Measurements from ENCODE around the gene FXYD3.

FXYD3 gene

DNA sequence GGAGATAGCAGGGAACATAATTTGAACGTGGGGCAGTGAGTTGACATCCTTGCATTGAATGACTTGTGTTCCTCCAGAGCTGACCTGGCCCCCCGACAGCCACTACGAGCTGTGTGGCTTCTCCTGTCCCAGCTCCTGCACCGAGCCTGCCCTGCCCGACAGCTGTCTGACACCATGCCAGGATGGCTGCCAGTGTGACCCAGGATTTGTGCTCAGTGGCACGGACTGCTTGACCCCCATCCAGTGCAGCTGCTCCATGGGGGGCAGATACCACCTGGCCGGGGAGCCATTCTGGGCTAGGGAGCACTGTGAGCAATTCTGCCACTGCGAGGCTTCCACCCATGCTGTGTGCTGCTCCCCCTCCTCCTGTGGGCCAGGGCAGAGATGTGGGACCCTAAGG, 29.2 kb upstream of the FXYD3 start:
- H3K4me3 ChIP-seq (ENCODE audit: low read depth, low read length), result no peak overlapping the region
- TF ChIP-seq, protein P1, sequence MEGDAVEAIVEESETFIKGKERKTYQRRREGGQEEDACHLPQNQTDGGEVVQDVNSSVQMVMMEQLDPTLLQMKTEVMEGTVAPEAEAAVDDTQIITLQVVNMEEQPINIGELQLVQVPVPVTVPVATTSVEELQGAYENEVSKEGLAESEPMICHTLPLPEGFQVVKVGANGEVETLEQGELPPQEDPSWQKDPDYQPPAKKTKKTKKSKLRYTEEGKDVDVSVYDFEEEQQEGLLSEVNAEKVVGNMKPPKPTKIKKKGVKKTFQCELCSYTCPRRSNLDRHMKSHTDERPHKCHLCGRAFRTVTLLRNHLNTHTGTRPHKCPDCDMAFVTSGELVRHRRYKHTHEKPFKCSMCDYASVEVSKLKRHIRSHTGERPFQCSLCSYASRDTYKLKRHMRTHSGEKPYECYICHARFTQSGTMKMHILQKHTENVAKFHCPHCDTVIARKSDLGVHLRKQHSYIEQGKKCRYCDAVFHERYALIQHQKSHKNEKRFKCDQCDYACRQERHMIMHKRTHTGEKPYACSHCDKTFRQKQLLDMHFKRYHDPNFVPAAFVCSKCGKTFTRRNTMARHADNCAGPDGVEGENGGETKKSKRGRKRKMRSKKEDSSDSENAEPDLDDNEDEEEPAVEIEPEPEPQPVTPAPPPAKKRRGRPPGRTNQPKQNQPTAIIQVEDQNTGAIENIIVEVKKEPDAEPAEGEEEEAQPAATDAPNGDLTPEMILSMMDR (IDR thresholded peaks at IDR 0.05; ENCODE audit: low read depth, low read length), result no peak

DNA sequence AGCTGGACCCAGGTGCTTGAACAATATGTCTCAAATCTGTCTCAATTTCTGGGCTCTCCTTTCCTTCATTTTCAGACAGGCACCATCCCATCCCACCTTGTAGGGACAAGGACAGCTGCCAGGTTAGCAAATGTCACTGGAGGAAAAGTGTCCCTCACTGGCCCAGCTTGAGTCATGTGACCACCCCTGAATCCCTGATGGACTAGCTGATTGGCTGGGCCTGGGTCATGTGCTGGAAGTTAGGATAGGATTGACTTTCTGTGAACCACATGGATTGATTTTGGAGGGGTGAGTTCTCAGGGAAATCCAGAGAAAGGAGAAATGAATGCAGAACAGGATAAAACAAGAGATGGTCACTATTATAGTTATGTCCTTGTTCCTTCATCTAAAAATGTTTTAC, 28.2 kb upstream of the FXYD3 start:
- no peak overlapping the region for H3K4me3 ChIP-seq (ENCODE audit: low read depth, low read length)
- TF ChIP-seq, protein P1 (IDR thresholded peaks at IDR 0.05; ENCODE audit: low read depth, low read length), result no peak

DNA sequence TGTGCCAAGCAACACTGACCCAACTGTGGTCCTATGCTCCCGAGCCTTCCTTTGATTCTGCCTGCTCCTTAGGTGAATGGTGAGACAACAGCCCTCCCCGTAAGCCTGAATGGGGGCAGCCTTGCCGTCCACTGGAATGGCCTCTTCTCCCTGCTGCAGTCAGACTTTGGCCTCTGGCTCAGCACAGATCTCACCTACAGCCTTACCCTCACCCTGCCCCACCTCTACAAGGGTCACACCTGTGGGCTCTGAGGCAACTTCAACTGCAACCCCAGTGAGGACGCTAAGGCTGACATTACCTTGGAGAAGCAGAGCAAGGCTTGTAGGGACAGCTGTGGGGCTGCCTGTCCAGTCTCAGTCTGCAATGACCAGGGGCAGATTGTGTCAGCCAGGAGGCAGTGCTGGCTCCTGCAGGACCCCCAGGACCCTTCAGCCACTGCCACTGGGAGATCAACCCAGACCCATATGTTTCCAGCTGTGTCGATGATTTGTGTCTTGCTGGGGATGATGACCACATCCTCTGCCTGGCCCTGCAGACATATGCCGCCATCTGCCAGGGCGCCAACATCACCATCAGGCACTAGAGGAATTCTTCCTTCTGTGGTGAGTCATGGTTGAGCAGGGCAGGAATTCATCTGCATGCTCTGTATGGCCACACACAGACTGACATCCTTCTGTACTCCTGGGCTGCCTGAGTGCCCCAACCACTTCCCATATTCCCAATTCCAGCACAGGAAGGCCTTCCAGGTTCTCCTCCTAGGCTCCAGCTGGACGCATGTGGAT, 27.3 kb upstream of the FXYD3 start:
- no peak overlapping the region for H3K4me3 ChIP-seq (ENCODE audit: low read depth, low read length)
- TF ChIP-seq, protein P1 (IDR thresholded peaks at IDR 0.05; ENCODE audit: low read depth, low read length), result no peak

DNA sequence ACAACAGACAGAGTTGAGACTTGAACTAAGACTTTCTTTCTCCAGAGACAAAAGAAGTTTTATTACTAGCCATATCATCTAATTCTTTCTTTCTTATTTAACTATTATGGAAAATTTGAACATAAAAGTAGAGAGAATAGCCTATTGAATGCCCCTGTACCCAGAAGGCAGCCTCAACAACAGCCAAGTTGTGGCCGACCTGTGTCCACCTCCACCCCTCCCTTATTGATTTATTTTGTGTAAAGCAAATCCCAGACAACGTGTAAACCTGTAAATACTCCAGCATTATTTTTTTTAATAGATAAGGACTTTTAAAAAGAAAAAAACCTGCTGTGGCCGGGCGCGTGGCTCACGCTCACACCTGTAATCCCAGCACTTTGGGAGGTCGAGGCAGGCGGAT, 26.1 kb upstream of the FXYD3 start:
- H3K4me3 ChIP-seq (ENCODE audit: low read depth, low read length), result no peak overlapping the region
- TF ChIP-seq, protein P1 (IDR thresholded peaks at IDR 0.05; ENCODE audit: low read depth, low read length), result no peak

DNA sequence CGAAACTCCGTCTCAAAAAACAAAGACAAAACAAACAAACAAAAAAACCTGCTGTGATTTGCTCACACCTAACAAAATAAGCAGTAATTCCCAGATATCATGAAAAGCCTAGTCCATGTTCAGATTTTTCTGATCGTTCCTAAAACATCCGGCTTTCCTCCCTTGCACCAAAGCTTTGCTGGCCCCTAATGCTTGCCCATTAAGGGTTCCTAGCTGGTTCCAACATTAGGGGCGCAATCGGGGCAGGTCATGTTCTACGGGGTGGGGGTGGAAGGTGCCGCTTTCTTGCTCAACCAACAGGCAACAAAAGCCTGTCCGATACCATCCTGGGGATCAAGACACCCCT, 25.5 kb upstream of the FXYD3 start:
- H3K4me3 ChIP-seq (ENCODE audit: low read depth, low read length), result no peak overlapping the region
- TF ChIP-seq, protein P1 (IDR thresholded peaks at IDR 0.05; ENCODE audit: low read depth, low read length), result no peak

DNA sequence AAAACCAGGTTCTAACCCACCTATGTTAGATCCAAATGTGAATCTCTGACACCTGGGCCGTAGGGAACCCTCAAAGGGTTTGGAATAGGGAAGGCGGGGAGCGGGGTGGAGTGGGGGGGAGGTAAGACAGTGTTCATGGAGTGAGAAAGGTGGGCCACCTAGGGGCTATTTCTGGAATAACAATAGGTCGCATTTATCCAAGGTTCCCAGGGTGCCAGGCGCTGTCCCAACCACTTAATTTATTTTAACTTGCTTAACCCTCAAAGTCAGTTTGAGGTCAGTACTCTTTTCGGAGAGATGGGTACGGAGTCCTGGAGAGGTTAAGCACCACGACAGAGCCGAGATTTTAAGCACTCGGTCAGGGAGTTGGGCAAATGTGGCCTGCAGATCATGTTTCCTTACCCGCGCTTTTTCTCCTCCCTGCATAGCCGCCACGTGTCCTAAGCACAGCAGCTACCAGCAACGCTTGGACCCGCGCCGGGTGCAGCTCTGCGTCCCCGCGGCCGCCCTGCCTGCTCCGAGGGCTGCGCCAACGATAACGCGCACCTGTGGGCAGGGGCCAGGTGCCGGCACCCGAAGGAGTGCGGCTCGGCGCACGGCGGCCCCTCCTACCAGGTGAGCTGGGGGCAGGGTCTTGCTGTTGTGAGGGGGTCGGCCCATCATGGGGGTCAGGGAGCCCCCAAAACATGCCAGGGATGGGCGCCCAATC, 25.0 kb upstream of the FXYD3 start:
- no peak overlapping the region for H3K4me3 ChIP-seq (ENCODE audit: low read depth, low read length)
- TF ChIP-seq, protein P1 (IDR thresholded peaks at IDR 0.05; ENCODE audit: low read depth, low read length), result peak; percentile 57

DNA sequence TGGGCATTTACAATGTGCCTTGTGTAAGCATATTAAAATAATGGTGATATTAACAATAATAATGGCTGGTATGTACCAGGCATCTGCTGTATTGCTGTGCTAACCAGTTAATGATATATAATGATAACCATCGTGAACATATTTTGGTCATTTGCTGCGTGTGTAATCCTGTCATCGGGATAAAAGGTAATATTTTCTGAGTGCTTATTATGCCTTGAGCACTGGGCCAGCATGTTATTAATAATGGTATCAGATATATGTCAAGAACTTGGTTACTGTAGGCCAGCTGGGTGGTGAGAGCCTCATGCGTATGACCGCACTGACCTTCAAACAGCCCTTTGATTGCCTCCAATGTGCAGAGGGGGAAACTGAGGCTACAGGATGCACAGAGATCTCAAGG, 22.2 kb upstream of the FXYD3 start:
- H3K4me3 ChIP-seq (ENCODE audit: low read depth, low read length), result no peak overlapping the region
- TF ChIP-seq, protein P1 (IDR thresholded peaks at IDR 0.05; ENCODE audit: low read depth, low read length), result no peak

Data from WI38 (cell line).